Measurements from ENCODE around the gene DHRS7.

DHRS7 gene

DNA sequence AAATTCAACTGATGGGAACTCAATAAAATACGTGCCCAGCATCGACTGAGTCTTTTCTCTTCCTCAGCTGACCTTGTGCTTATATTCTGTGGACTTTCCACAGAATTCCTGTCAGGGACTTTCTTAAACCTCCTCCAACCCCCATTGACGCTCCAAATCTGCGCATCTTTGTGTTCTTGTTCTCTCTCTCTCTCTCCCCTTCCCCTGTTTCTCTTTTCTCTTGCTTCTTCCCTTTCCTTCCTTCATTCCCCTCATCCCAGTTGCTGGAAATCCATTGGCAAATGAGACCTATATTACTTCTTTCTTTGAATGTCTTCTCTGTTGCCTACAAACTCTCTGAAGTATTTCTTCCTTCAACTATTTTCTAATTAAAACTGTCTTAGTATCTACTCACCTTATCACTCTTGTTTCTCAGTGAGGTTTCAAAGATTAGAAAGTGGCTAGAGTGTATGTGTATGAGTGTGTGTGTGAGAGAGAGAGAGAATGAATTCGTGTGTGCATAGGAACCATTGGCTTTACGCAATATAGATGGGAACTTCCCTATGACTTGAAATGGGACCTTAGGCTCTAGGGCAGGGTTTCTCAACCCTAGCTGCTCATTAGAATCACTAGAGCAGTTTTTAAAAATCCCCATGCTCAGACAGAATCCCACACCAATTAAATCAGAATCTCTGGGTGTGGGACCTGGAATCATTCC lies 41.8 kb upstream of the DHRS7 start:
- TF ChIP-seq, protein P1, sequence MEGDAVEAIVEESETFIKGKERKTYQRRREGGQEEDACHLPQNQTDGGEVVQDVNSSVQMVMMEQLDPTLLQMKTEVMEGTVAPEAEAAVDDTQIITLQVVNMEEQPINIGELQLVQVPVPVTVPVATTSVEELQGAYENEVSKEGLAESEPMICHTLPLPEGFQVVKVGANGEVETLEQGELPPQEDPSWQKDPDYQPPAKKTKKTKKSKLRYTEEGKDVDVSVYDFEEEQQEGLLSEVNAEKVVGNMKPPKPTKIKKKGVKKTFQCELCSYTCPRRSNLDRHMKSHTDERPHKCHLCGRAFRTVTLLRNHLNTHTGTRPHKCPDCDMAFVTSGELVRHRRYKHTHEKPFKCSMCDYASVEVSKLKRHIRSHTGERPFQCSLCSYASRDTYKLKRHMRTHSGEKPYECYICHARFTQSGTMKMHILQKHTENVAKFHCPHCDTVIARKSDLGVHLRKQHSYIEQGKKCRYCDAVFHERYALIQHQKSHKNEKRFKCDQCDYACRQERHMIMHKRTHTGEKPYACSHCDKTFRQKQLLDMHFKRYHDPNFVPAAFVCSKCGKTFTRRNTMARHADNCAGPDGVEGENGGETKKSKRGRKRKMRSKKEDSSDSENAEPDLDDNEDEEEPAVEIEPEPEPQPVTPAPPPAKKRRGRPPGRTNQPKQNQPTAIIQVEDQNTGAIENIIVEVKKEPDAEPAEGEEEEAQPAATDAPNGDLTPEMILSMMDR (IDR thresholded peaks at IDR 0.05; ENCODE audit: low read depth, low read length, missing control alignments), result no peak
- no peak overlapping the region for H3K4me3 ChIP-seq (replicated peaks; ENCODE audit: low read depth, low read length)
- no peak for DNase-seq (ENCODE audit: extremely low read depth, low read depth)

DNA sequence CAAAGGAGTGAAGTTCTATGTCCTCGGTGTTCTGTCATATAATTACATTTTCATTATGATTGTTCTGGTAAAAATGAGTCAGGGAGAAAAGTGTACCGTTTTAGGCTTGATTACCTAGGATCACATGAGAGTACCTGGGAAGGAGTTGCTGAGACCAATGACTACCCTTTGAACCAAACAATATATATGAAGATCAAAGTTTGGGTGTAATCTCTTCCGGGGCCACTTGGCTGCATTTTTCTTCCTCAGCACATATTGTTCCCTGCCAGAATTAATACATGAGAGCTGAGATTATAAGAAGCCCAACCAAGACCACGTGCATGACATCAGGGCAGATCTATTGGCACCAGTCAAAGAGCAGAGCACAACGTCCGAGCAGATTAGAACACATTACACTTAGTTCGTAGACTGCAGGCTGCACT lies 41.1 kb upstream of the DHRS7 start:
- no peak for DNase-seq (ENCODE audit: extremely low read depth, low read depth)
- no peak overlapping the region for H3K4me3 ChIP-seq (replicated peaks; ENCODE audit: low read depth, low read length)
- TF ChIP-seq, protein P1 (IDR thresholded peaks at IDR 0.05; ENCODE audit: low read depth, low read length, missing control alignments), result no peak

DNA sequence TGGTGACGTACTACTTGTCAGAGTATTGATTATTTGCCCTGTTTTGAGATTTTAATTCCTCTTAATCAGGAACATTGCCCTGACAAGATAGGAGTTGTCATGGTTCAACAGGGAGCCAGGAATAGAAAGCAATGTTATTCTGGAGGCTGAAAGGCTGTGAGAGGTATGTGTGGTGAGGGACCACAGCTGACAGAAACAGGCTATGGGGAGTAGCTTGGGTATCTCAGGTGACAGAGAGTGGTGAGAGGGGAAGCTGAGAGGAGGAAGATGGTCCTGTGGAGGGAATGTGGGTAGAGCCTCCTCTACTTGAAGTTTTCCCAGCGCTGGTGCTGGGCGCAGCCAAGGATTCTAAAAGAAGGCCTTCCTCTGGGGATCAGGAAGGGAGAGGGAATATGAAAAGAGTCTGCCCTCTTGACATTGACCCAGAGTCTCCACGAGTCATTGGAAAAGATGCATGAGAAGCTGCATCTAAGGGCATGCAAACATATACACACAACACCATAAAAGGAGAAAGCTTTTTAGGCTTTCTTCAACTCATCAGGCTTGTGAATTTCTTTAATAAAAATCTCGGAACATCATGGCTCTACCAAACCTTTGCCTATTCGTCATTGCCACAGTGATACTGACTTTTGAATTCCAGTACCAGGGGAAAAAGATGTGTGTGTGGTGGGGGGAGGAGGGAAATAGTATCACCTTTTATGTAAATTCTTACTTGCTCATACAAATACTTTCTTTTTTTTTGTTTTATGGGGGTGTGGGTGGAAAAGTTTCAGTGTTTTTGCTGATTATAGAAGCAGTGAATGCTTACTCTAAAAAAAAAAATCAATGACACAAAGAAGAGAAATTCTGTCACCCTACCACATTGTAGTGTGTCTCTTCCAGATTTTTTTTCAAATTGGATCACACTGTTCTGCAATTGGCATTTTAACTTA lies 39.9 kb upstream of the DHRS7 start:
- no peak overlapping the region for H3K4me3 ChIP-seq (replicated peaks; ENCODE audit: low read depth, low read length)
- no peak for DNase-seq (ENCODE audit: extremely low read depth, low read depth)
- TF ChIP-seq, protein P1 (IDR thresholded peaks at IDR 0.05; ENCODE audit: low read depth, low read length, missing control alignments), result no peak

DNA sequence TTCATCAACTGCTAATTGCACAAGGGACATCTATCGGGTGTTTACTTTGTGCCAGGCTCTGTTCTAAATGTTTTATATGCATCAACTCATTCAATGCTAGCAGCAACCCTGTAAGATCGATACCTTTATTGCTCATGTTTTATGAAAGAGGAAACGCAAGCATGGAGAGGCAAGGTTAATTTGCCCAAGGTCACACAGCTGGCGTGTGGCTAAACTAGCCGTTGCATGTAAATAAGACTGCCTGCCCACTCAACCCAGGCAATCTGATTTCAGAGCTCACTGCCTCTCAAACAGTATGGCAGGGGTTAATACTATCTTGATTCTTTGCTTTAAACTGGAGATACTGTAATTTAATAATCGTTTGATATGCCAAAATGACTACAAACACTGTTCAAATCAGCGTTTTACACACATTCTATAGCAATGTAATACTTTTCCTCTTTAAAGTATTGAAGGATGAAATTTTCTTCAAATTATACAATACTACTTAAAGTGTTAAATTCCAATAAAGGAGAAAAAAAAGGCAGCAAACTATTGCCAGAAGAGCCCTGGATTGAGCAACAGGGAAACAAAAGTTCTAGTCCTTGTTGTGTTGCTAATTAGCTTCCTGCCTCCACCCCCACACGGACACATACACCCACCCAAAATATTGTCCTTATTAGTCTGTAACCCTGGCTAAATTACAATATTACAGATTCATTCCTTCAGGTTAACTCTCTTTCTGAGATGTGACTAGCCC lies 39.1 kb upstream of the DHRS7 start:
- TF ChIP-seq, protein P1 (IDR thresholded peaks at IDR 0.05; ENCODE audit: low read depth, low read length, missing control alignments), result no peak
- no peak overlapping the region for H3K4me3 ChIP-seq (replicated peaks; ENCODE audit: low read depth, low read length)
- DNase-seq (ENCODE audit: extremely low read depth, low read depth), result no peak

DNA sequence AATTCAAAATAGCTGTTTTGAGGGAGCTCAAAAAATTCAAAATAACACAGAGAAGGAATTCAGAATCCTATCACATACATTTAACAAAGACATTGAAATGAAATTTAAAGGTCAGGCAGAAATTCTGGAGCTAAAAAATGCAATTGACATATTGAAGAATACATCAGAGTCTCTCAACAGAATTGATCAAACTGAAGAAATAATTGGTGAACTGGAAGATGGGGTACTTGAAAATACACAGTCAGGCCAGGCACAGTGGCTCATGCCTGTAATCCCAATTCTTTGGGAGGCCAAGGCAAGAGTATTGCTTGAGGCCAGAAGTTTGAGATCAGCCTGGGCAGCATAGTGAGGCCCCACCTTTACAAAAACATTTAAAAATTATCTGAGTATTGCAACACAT lies 34.1 kb upstream of the DHRS7 start:
- no peak overlapping the region for H3K4me3 ChIP-seq (replicated peaks; ENCODE audit: low read depth, low read length)
- DNase-seq (ENCODE audit: extremely low read depth, low read depth), result no peak
- TF ChIP-seq, protein P1 (IDR thresholded peaks at IDR 0.05; ENCODE audit: low read depth, low read length, missing control alignments), result no peak

DNA sequence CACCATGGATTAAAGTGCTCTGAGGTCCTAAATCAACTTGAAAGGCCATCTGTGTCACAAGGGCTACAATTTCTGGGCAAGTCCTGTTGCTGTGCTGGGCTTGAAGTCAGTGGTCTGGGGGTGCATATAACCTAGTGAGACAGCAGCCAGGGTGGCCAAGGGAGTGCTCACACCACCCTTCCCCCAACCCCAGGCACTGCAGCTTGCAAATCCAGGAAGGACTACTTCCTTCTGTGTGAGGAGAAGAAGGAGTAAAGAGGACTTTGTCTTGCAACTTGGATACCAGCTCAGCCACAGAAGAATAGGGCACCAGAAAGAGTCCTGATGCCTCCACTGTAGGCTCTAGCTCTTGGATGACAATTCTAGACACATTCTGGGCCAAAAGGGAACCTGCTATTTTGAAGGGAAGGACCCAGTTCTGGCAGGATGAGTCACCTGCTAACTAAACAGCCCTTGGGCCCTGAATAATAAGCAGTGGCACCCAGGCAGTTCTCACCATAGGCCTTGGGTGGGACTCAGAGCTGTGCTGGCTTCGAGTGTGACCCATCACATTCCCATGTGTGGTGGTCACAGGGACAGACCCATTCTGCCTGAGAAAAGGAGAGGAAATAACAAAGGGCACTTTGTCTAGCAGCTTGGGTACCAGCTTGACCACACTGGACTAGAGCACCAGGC lies 32.6 kb upstream of the DHRS7 start:
- TF ChIP-seq, protein P1 (IDR thresholded peaks at IDR 0.05; ENCODE audit: low read depth, low read length, missing control alignments), result no peak
- H3K4me3 ChIP-seq (replicated peaks; ENCODE audit: low read depth, low read length), result no peak overlapping the region
- DNase-seq (ENCODE audit: extremely low read depth, low read depth), result no peak
